Measurements from ENCODE around the gene NPB.
A peak's percentile ranks its signal among the peaks of the same experiment; 100 is the strongest.

Gene NPB

DNA sequence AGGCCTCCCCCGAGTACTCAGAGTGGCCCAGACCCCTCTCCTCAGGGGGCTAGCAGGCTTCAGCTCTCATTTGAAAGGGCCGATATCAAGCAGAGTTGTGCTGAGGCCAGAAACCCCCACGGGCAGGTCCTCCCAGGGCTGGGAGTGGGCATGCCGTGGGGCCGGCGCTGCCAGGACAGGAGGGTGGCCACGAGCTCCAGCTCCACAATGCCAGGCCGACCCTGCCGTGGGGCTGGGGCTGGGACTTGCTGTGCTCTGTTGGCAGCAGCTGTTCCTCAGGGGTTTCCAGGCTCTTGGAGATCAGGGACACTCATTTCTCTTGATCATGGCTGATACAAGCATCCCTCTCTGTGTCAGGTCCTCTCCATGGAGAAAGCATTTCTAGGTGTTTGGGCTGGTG lies 3.2 kb upstream of the NPB start:
- TF ChIP-seq SPI1 (IDR thresholded peaks at IDR 0.05; ENCODE audit: low read depth, low read length) (no peak), TAF1 (IDR thresholded peaks at IDR 0.05; ENCODE audit: low read depth, low read length) (no peak), POU2F2 (IDR thresholded peaks at IDR 0.05; ENCODE audit: low read depth, low read length) (no peak), POLR2AphosphoS5 (IDR thresholded peaks at IDR 0.05; ENCODE audit: low read depth, low read length) (0 out of 2 replicates have a peak, but pooled peaks have one; percentile 31)
- FAIRE-seq = no peak
- no peak for DNase-seq (ENCODE audit: insufficient read length, low spot score)

GRCh38 chr17:81899514-81900166 lies 2.4 kb upstream of the NPB start:
- FAIRE-seq = no peak
- TF ChIP-seq PAX5 (IDR thresholded peaks at IDR 0.05; ENCODE audit: insufficient read depth, low read length, severe bottlenecking) (no peak), SPI1 (IDR thresholded peaks at IDR 0.05; ENCODE audit: low read depth, low read length) (no peak), POLR2AphosphoS5 (IDR thresholded peaks at IDR 0.05; ENCODE audit: low read depth, low read length) (no peak), POLR2A (IDR thresholded peaks at IDR 0.05; ENCODE audit: low read depth, low read length) (no peak), POU2F2 (IDR thresholded peaks at IDR 0.05; ENCODE audit: low read depth, low read length) (no peak), TAF1 (IDR thresholded peaks at IDR 0.05; ENCODE audit: low read depth, low read length) (no peak)
- DNase-seq (ENCODE audit: insufficient read length, low spot score) = no peak

GRCh38 chr17:81900181-81900820 lies 1.7 kb upstream of the NPB start:
- FAIRE-seq = no peak

DNA sequence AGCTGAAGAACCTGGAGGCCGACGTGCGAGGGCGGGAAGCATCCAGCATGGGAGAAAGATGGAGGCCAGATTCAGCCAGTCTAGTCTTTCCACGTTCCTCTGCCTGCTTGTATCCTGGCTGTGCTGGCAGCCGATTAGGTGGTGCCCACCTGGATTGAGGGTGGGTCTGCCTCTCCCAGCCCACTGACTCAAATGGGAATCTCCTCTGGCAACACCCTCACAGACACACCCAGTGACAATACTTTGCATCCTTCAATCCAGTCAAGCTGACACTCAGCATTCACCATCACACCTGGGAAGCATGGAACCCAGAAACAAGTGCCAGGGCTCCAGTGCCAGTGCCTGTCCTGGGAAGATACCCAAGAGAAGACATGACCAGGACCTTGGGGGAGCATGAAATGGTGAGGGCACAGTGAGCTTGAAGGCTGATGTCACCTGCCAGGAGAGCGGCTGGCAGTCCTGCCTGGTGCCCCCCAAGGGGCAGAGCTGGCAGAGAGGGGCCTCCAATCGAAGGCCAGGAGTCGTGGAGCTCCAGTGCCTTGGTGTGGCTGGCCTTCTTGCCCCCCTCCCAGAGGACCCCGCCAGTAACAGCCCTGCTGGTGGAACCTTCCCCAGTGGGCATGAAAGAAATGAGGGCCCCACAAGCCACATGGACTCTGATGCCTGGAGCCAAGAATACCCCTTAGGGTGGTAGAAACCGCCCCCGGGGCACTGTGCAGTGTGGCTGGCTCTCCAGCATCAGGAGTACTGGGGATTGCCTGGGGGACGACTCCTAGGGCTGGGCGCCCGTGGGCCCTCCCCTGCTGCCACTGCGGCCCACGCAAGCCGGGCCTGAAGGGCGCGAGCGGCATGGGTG lies 643 bp upstream of the NPB start:
- TF ChIP-seq TAF1 (IDR thresholded peaks at IDR 0.05; ENCODE audit: low read depth, low read length) = no peak
- TF ChIP-seq POLR2A (IDR thresholded peaks at IDR 0.05; ENCODE audit: low read depth, low read length) = no peak
- no peak for TF ChIP-seq POLR2AphosphoS5 (IDR thresholded peaks at IDR 0.05; ENCODE audit: low read depth, low read length)
- no peak for TF ChIP-seq PAX5 (IDR thresholded peaks at IDR 0.05; ENCODE audit: insufficient read depth, low read length, severe bottlenecking)
- no peak for TF ChIP-seq SPI1 (IDR thresholded peaks at IDR 0.05; ENCODE audit: low read depth, low read length)
- no peak for TF ChIP-seq POU2F2 (IDR thresholded peaks at IDR 0.05; ENCODE audit: low read depth, low read length)
- DNase-seq (ENCODE audit: insufficient read length, low spot score) = no peak
- no peak for FAIRE-seq

More at GRCh38 chr17:81900181-81900820, 1.7 kb upstream of the NPB start:
- no peak for TF ChIP-seq PAX5 (IDR thresholded peaks at IDR 0.05; ENCODE audit: insufficient read depth, low read length, severe bottlenecking)
- TF ChIP-seq SPI1 (IDR thresholded peaks at IDR 0.05; ENCODE audit: low read depth, low read length) = no peak
- no peak for TF ChIP-seq POLR2AphosphoS5 (IDR thresholded peaks at IDR 0.05; ENCODE audit: low read depth, low read length)
- TF ChIP-seq POLR2A (IDR thresholded peaks at IDR 0.05; ENCODE audit: low read depth, low read length) = no peak
- TF ChIP-seq TAF1 (IDR thresholded peaks at IDR 0.05; ENCODE audit: low read depth, low read length) = no peak
- TF ChIP-seq POU2F2 (IDR thresholded peaks at IDR 0.05; ENCODE audit: low read depth, low read length) = no peak
- DNase-seq (ENCODE audit: insufficient read length, low spot score) = no peak

DNA sequence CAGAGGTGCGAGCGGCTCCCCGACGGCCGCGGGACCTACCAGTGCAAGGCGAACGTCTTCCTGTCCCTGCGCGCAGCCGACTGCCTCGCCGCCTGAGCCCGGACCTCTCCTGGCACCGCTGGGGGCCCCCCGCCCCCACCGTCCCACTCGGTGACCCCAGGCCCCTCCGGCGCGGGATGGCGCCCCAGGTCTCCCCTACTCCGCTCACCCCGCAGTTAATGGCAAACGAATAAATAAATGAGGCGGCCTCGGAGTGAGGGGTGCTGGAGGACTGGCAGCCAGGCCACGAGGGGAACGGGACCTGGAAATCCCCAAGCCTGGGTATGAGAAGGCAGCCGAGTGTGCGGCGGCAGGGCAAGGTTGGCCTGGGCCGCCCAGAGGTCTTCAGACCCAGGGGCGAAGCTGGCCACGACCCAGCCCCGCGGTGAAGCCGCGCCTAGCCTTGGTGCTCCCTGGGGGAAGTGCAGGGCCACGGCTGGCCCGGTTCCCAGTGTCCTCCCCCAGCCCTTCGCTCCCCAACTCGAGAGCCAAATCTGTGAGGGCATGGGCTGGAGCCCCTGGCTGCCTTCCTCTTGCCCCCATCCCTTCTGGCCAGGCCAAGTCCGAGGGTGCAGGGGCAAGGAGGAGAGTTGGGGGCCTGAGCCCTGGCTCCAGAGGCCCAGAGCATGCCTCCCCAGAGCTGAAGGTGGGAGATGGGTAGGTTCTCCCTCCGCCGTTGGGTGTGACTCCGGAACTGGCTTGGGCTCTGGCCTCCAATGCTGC lies 796 bp downstream of the NPB start:
- no peak for FAIRE-seq
- TF ChIP-seq SPI1 (IDR thresholded peaks at IDR 0.05; ENCODE audit: low read depth, low read length) (no peak), PAX5 (IDR thresholded peaks at IDR 0.05; ENCODE audit: insufficient read depth, low read length, severe bottlenecking) (no peak), TAF1 (IDR thresholded peaks at IDR 0.05; ENCODE audit: low read depth, low read length) (no peak), POLR2A (IDR thresholded peaks at IDR 0.05; ENCODE audit: low read depth, low read length) (no peak), POLR2AphosphoS5 (IDR thresholded peaks at IDR 0.05; ENCODE audit: low read depth, low read length) (no peak), POU2F2 (IDR thresholded peaks at IDR 0.05; ENCODE audit: low read depth, low read length) (no peak)
- DNase-seq (ENCODE audit: insufficient read length, low spot score) = no peak

- DNase-seq (ENCODE audit: insufficient read length, low spot score) (no peak), FAIRE-seq (no peak)
- TF ChIP-seq TAF1 (IDR thresholded peaks at IDR 0.05; ENCODE audit: low read depth, low read length) (no peak), POLR2A (IDR thresholded peaks at IDR 0.05; ENCODE audit: low read depth, low read length) (no peak), PAX5 (IDR thresholded peaks at IDR 0.05; ENCODE audit: insufficient read depth, low read length, severe bottlenecking) (no peak), POU2F2 (IDR thresholded peaks at IDR 0.05; ENCODE audit: low read depth, low read length) (no peak), SPI1 (IDR thresholded peaks at IDR 0.05; ENCODE audit: low read depth, low read length) (no peak), POLR2AphosphoS5 (IDR thresholded peaks at IDR 0.05; ENCODE audit: low read depth, low read length) (no peak)
Measured at GRCh38 chr17:81903415-81903831, 1.4 kb downstream of the NPB start.

- no peak for FAIRE-seq
- TF ChIP-seq PAX5 (IDR thresholded peaks at IDR 0.05; ENCODE audit: insufficient read depth, low read length, severe bottlenecking) = no peak
- no peak for TF ChIP-seq POLR2A (IDR thresholded peaks at IDR 0.05; ENCODE audit: low read depth, low read length)
- TF ChIP-seq SPI1 (IDR thresholded peaks at IDR 0.05; ENCODE audit: low read depth, low read length) = no peak
- no peak for TF ChIP-seq POU2F2 (IDR thresholded peaks at IDR 0.05; ENCODE audit: low read depth, low read length)
- TF ChIP-seq TAF1 (IDR thresholded peaks at IDR 0.05; ENCODE audit: low read depth, low read length) = no peak
- no peak for TF ChIP-seq POLR2AphosphoS5 (IDR thresholded peaks at IDR 0.05; ENCODE audit: low read depth, low read length)
- DNase-seq (ENCODE audit: insufficient read length, low spot score) = no peak
Measured at GRCh38 chr17:81903896-81904599, 2.0 kb downstream of the NPB start.
